OCI-LY1 (cell line): ENCODE data around the gene NUP155.
"Not testable (repeated sequence)": the region's sequence is repeated elsewhere in the genome, so short reads cannot be mapped to it uniquely, and the experiment has no call there.

Source experiments
- H2AFZ ChIP-seq: fragments of 200-600 bp; sonication (generic), shearing (Covaris generic); 2 replicates; pipeline ENCODE4 v1.6.0; 2014; ENCODE audit warnings: antibody characterized with exemption, mild to moderate bottlenecking, low read length
- H3F3A ChIP-seq: fragments of 200-600 bp; sonication (generic), shearing (Covaris generic); 2 replicates; pipeline ENCODE4 v1.6.0; 2014; ENCODE audit warnings: mild to moderate bottlenecking, antibody characterized with exemption, low read length, moderate library complexity; ENCODE audit not compliant: insufficient read depth
- H3K27ac ChIP-seq: fragments of 200-600 bp; sonication (generic); 2 replicates; pipeline ENCODE4 v1.5.1; 2014; ENCODE audit warnings: low read length, mixed run types, mild to moderate bottlenecking, low read depth; ENCODE audit not compliant: poor library complexity, severe bottlenecking
- H3K27me3 ChIP-seq: fragments of 200-600 bp; sonication (generic); 2 replicates; pipeline ENCODE4 v1.6.0; 2014; ENCODE audit warnings: antibody characterized with exemption, mild to moderate bottlenecking, low read length, moderate library complexity; ENCODE audit not compliant: insufficient read depth
- H3K36me3 ChIP-seq: fragments of 200-600 bp; sonication (generic); 2 replicates; pipeline ENCODE4 v1.6.1; 2014; ENCODE audit warnings: mild to moderate bottlenecking, antibody characterized with exemption, low read length, moderate library complexity, mixed read lengths; ENCODE audit not compliant: insufficient read depth
- H3K4me1 ChIP-seq: fragments of 200-600 bp; sonication (generic); 2 replicates; pipeline ENCODE4 v1.5.1; 2014; ENCODE audit warnings: mild to moderate bottlenecking, low read length, moderate library complexity; ENCODE audit not compliant: insufficient read depth, severe bottlenecking
- H3K4me2 ChIP-seq: fragments of 200-600 bp; sonication (generic), shearing (Covaris generic); 2 replicates; pipeline ENCODE4 v1.6.1; 2014; ENCODE audit warnings: low read length
- H3K4me3 ChIP-seq: fragments of 200-600 bp; sonication (generic); 2 replicates; pipeline ENCODE4 v1.5.1; 2014; ENCODE audit warnings: low read length, low read depth, mild to moderate bottlenecking, mixed read lengths; ENCODE audit not compliant: poor library complexity, severe bottlenecking
- H3K79me2 ChIP-seq: fragments of 200-600 bp; shearing (Covaris generic); 2 replicates; pipeline ENCODE4 v1.6.1; 2016; ENCODE audit warnings: mixed run types, low read length, mixed read lengths; ENCODE audit not compliant: insufficient read depth
- H3K9ac ChIP-seq: fragments of 200-600 bp; sonication (generic), shearing (Covaris generic); 2 replicates; pipeline ENCODE4 v1.6.1; 2014; ENCODE audit warnings: mild to moderate bottlenecking, low read length, mixed read lengths
- H3K9me2 ChIP-seq: fragments of 200-600 bp; sonication (generic), shearing (Covaris generic); 2 replicates; pipeline ENCODE4 v1.6.1; 2014; ENCODE audit warnings: low read depth, mild to moderate bottlenecking, low read length, mixed read lengths
- H3K9me3 ChIP-seq: fragments of 200-600 bp; shearing (Covaris generic); 2 replicates; pipeline ENCODE4 v1.6.1; 2014; ENCODE audit warnings: low read length, mixed read lengths
- H4K20me1 ChIP-seq: fragments of 200-600 bp; sonication (generic), shearing (Covaris generic); 2 replicates; pipeline ENCODE4 v1.6.0; 2016; ENCODE audit warnings: mild to moderate bottlenecking, low read length; ENCODE audit not compliant: insufficient read depth
- EZH2 ChIP-seq: fragments of 200-600 bp; sonication (generic), shearing (Covaris generic); IDR thresholded peaks from 2 replicates; pipeline ENCODE4 v1.8.0; 2017; ENCODE audit warnings: borderline replicate concordance, mixed run types, mild to moderate bottlenecking, antibody characterized with exemption, low read length, moderate library complexity, mixed read lengths
- TF ChIP-seq, protein P1 (sequence below): fragments of 200-600 bp; sonication (generic), shearing (Covaris generic); IDR thresholded peaks from 2 replicates; pipeline ENCODE4 v1.5.1; 2017; ENCODE audit warnings: mild to moderate bottlenecking, antibody characterized with exemption, low read length, moderate library complexity, mixed read lengths

Gene NUP155

GRCh38 chr5:37370864-37371726, at the start of gene NUP155:
TSS of gene NUP155 (minus strand) at chr5:37371106. CDS start at chr5:37370977, 129 bp downstream.
- peaks cover 46% of the 10 kb centered on the region for H3K79me2 ChIP-seq
- peaks cover 9% of the 10 kb centered on the region; the same call in 1 of the 2 replicates for H3K36me3 ChIP-seq
- H3K27me3 ChIP-seq = no peaks in the 10 kb centered on the region
- peak within 1 kb of the TSS; percentile 99 for H3K4me3 ChIP-seq
- no peak within 1 kb of the TSS for H2AFZ ChIP-seq
- no peaks in the 10 kb centered on the region for H3K9me2 ChIP-seq
- H3K9me3 ChIP-seq = no peaks in the 10 kb centered on the region
- TF ChIP-seq EZH2 = no peak
- TF ChIP-seq, protein P1, sequence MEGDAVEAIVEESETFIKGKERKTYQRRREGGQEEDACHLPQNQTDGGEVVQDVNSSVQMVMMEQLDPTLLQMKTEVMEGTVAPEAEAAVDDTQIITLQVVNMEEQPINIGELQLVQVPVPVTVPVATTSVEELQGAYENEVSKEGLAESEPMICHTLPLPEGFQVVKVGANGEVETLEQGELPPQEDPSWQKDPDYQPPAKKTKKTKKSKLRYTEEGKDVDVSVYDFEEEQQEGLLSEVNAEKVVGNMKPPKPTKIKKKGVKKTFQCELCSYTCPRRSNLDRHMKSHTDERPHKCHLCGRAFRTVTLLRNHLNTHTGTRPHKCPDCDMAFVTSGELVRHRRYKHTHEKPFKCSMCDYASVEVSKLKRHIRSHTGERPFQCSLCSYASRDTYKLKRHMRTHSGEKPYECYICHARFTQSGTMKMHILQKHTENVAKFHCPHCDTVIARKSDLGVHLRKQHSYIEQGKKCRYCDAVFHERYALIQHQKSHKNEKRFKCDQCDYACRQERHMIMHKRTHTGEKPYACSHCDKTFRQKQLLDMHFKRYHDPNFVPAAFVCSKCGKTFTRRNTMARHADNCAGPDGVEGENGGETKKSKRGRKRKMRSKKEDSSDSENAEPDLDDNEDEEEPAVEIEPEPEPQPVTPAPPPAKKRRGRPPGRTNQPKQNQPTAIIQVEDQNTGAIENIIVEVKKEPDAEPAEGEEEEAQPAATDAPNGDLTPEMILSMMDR = no peak
- no peaks in the 10 kb centered on the region for H4K20me1 ChIP-seq
- H3F3A ChIP-seq = no peaks in the 10 kb centered on the region
- H3K4me1 ChIP-seq = peaks cover 31% of the 10 kb centered on the region
- peak within 1 kb of the TSS; percentile 97 for H3K9ac ChIP-seq
- H3K27ac ChIP-seq = peak within 1 kb of the TSS; percentile 62
- H3K4me2 ChIP-seq = peak within 1 kb of the TSS; percentile 92

DNA sequence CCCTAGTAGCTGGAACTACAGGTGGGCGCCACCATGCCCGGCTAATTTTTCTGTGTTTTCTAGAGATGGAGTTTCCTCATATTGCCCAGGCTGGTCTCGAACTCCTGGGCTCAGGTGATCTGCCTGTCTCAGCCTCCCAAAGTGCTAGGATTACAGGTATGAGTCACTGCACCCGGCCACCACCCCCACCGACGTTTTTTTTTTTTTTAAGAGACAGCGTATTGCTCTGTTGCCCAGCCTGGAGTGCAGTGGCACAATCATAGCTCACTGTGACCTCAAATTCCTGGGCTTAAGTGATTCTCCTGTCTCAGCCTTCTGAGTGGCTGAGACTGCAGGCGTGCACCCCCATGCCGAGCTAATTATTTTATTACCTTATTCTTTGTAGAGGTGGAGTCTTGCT, 46.4 kb upstream of the NUP155 start:
- no peak overlapping the region for H3K4me2 ChIP-seq
- no peak overlapping the region for H3K27ac ChIP-seq
- no peaks in the 10 kb centered on the region; the same call in 1 of the 2 replicates for H3K36me3 ChIP-seq
- H3K9me3 ChIP-seq = no peaks in the 10 kb centered on the region
- H3K27me3 ChIP-seq = no peaks in the 10 kb centered on the region
- no peaks in the 10 kb centered on the region for H3F3A ChIP-seq
- H3K9ac ChIP-seq = no peak overlapping the region
- H3K79me2 ChIP-seq = no peaks in the 10 kb centered on the region
- no peak overlapping the region for H2AFZ ChIP-seq
- no peaks in the 10 kb centered on the region for H4K20me1 ChIP-seq
- no peak overlapping the region for H3K4me3 ChIP-seq
- no peaks in the 10 kb centered on the region for H3K9me2 ChIP-seq
- no peaks in the 10 kb centered on the region for H3K4me1 ChIP-seq
- TF ChIP-seq, protein P1 = no peak
- TF ChIP-seq EZH2 = no peak

GRCh38 chr5:37415456-37415855, 44.5 kb upstream of the NUP155 start:
- H3K27me3 ChIP-seq, H3K9me2 ChIP-seq, H3K9ac ChIP-seq, H3K4me2 ChIP-seq, H3K27ac ChIP-seq, H3K36me3 ChIP-seq, H3K4me1 ChIP-seq, H3F3A ChIP-seq, H3K4me3 ChIP-seq, H2AFZ ChIP-seq, H3K79me2 ChIP-seq, H4K20me1 ChIP-seq, H3K9me3 ChIP-seq: not testable (repeated sequence)

DNA sequence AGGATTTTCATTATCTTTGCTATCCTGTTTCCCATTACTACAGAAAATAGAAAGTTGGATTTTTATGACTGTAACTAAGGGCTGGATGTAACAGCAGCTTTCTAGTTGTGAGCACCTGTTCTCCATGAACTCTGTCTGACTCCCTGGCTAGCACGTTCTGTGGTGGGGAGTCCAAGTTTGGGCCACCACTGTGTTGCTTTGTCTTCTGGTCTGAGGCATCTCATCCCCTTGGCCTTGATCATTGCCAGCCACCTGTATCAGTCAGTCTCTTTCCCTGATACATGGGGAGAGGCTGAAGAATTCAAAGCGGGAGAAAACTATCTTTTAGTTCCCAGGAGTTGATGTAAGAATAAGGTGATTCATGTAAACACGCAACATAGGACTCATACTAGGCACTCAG, 41.6 kb upstream of the NUP155 start:
- H3K27ac ChIP-seq = no peak overlapping the region
- TF ChIP-seq EZH2 = no peak
- TF ChIP-seq, protein P1 = no peak

More for the DNA sequence above, 41.6 kb upstream of the NUP155 start:
- Histone ChIP-seq H3K9me2 (no peaks in the 10 kb centered on the region), H3K4me3 (no peak overlapping the region), H3K79me2 (no peaks in the 10 kb centered on the region), H3K36me3 (no peaks in the 10 kb centered on the region), H3K27me3 (no peaks in the 10 kb centered on the region), H3K4me2 (no peak overlapping the region), H3K9ac (no peak overlapping the region), H3K9me3 (no peaks in the 10 kb centered on the region), H4K20me1 (no peaks in the 10 kb centered on the region), H3K4me1 (no peaks in the 10 kb centered on the region), H2AFZ (no peak overlapping the region), H3F3A (no peaks in the 10 kb centered on the region)
